Measurements from ENCODE around the gene OVCA2.

OVCA2 gene

DNA sequence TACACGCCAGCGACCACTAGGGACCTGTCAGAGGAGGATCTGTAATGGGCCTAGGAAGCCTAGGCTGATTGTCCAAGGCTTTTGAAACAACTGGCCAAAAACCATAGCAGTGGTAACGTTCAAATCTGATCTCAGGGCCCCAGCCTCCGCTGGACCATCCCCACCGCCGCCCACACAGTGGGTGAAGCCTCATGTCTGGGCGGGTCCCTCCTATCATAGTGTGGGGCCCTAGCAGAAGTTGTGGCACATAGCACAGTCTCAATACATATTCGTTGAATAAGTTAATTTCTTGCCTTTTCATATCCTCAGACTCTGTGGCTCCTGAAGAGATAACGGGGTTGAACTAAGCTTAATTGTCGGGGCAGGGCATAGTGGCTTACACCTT, 11.1 kb upstream of the OVCA2 start:
- no peak for DNase-seq (ENCODE audit: low read depth in 3 of 3, low spot score in 1 of 3)

- no peak for DNase-seq (ENCODE audit: low read depth in 3 of 3, low spot score in 1 of 3)
Measured at GRCh38 chr17:2033153-2033552, 8.7 kb upstream of the OVCA2 start.

DNA sequence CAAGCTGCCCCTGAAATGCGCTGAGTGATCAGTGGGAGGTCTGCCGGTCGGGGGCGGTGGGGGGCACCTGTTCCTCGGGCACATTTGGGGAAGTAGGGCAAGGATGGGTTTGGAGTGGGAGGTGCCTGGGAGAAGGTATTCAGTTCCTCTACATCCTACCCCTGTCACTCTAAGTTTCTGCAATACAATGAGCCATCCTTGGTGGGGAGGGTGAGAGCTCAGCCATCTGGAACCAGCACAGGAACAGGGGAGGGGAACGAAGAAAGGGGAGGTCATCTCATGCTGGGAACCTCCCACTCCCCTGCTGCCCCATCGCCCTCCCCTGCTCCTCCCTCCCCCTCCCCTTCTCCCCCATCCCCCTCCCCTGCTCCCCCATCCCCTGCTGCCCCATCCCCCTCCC, 7.7 kb upstream of the OVCA2 start:
- no peak for DNase-seq (ENCODE audit: low read depth in 3 of 3, low spot score in 1 of 3)

GRCh38 chr17:2034806-2035540, 6.8 kb upstream of the OVCA2 start:
- DNase-seq (ENCODE audit: low read depth in 3 of 3, low spot score in 1 of 3), result no peak

DNA sequence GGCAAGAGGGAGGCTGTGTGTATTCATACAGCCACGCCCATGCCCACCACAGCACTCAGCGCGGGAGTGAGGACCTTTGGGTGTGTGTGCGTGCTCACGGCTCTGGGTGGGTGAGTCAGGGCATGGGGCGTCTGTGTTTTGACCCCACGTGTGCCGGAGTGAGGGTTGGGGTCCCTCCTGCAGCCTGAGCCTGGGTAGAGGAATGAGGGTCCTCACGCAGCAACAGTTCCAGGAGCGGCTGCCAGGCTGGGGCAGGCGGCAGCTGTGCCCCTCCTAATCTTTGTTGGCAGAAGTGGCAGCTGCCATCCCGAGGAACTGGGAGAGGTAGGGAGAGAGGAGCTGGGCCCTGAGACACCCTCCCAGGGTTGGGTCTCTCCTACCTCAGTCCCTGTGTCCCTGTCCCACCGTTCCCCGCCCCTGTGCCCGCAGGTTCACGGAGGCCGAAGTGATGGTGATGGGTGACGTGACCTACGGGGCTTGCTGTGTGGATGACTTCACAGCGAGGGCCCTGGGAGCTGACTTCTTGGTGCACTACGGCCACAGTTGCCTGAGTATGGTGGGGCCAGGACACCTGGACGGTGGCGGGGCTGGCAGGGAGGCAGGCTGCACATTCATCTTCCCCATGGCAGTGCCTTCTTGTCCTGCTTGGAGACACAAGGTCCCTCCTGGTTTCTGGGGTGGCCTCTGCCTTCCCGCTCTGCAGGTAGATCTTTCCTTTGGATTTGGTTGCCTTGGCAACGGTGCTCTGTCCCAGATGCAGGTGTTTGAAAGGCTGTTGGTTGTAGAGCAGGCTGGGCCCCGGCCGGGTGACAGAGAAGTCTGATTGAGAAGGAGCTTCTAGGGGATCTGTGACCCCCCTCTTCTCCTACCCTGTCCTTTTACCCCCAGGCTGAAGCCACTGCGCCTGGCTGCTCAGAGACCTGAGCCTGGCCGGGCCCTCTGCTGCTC, 6.0 kb upstream of the OVCA2 start:
- no peak for DNase-seq (ENCODE audit: low read depth in 3 of 3, low spot score in 1 of 3)

DNA sequence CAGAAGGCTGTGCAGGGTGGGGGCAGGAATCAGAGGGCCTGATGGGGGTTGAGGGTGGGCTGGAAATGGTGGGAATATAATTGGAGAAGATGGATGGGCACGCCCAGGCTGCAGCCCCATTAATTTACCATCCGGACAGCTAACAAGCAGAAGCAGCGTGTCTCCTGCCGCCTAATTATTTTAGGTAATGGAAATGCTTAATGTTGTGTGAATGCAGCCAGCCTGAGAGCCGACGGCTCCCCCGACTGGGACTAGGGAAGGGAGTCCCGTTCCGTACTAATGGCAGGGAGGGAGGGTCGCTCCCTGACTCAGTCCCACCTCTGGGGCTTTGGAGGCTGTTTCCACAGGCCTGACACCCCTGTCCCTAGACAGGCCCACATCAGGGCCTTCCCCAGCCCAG, 4.7 kb upstream of the OVCA2 start:
- no peak for DNase-seq (ENCODE audit: low read depth in 3 of 3, low spot score in 1 of 3)

- no peak for DNase-seq (ENCODE audit: low read depth in 3 of 3, low spot score in 1 of 3)
Measured at GRCh38 chr17:2040219-2040827, 1.5 kb upstream of the OVCA2 start.

GRCh38 chr17:2040942-2041560, 771 bp upstream of the OVCA2 start:
- no peak for DNase-seq (ENCODE audit: low read depth in 3 of 3, low spot score in 1 of 3)

DNA sequence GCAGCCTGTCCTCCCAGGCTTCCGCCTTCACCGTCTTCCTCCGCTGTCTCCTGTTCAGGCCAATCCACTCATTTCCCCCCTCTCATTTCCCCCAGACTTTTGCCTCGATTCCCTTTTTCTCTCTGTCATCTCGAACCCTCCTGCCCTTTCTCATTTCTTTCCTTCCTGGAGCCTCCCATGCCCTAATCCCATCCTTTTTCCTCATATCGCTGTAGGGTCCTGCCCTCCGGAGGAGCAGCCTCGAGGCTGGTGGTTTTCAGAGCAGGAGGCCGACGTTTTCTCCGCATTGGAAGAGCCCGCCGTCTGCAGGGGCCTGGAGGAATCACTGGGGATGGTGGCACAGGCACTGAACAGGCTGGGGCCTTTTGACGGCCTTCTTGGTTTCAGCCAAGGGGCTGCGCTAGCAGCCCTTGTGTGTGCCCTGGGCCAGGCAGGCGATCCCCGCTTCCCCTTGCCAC, 597 bp downstream of the OVCA2 start:
- DNase-seq (ENCODE audit: low read depth in 3 of 3, low spot score in 1 of 3), result no peak

- no peak for DNase-seq (ENCODE audit: low read depth in 3 of 3, low spot score in 1 of 3)
Measured at GRCh38 chr17:2042933-2043332, 1.1 kb downstream of the OVCA2 start.

- no peak for DNase-seq (ENCODE audit: low read depth in 3 of 3, low spot score in 1 of 3)
Measured at GRCh38 chr17:2043785-2044184, 2.0 kb downstream of the OVCA2 start.

DNA sequence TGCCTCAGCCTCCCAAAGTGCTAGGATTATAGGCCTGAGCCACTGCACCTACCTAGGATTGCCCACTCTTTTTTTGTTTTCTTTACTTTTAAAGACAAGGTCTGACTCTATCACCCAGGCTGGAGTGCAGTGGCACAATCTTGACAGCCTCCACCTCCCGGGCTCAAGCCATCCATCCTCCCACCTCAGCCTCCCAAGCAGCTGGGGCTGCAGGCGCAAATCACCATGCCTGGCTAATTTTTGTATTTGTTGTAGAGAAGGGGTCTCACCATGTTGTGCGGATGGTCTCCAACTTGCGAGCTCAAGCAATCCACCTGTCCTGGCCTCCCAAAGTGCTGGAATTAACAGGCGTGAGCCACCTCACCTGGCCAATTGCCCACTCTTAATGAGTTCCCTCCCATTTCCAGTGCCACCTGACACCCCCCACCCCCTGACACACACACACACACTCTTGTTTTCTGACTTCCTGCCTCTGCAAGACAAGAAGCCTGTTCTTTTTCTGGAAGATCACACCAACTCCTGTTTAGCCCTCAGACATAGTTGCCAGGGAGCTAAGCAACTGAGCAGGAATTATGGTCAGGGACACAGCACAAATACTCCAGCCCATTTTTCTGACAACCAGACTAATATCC, 2.6 kb downstream of the OVCA2 start:
- DNase-seq (ENCODE audit: low read depth in 3 of 3, low spot score in 1 of 3), result no peak

GRCh38 chr17:2047590-2047989, 5.8 kb downstream of the OVCA2 start:
- no peak for DNase-seq (ENCODE audit: low read depth in 3 of 3, low spot score in 1 of 3)

DNA sequence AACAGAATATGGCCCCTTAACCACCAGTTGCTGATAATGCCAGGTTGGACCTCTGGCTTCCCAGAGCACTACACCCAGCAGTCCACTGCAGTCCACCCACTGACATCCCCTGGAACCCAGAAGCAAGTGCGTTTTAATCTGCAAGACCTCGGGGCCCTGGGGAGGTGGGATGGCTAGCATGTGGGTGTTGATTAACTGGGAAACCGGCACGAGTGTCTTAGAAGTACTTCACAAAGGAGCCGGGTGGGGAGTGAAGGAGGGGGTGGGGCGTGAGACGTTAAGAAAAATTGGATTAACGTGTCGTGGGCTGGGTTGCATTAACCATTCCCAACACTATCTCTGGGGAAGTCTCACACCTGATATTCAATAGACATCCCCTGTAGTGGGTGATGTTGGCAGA, 7.0 kb downstream of the OVCA2 start:
- DNase-seq (ENCODE audit: low read depth in 3 of 3, low spot score in 1 of 3), result no peak

DNA sequence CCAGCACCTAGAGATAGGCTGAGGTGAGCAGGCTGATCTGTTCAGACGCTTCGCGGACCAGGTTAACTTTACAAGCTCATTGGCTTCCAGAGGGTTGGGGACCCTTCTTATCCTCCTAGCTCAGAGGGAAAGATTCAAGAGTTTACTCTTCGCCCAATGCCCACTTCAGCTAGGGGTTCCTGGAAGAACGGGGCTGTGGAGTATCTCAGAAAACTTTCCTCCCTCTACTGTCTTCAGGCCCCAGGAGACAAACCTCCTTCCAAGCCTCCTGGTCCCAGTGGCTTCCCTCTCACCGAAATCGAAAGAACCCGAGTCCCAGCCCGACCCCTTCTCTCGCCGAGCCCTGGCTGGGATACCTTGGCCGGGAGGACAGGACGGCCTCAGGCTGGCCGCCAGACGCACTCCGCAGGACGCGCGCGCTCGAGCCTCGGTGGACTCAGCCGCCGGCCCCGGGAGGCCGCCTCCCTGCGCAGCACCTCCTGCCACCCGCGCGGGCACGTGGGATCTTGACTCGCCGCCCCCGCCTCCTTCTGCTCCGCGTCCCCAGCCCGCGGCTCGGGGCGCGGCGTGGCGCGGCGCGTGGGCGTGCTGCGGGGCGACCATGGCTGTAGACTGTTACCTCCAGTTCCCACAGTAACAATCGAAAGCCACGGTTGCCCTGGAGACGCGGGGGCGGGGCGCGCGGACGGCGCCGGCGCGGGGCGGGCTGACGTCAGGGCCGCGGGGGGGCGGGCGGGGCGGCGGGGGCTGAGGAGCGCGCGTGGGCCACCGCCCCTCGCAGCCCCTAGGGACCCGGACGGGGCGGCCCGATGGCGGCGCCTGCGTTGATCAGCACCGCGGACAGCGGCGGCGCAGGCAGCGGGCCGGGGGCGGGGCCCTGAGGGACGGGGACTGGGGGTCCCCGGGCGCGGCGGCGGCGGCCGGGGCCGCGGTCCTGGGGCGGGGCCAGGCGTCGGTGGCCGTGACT, 7.8 kb downstream of the OVCA2 start:
- peak; percentile 78 to 89 (median 87) for DNase-seq (ENCODE audit: low read depth in 3 of 3, low spot score in 1 of 3)

DNA sequence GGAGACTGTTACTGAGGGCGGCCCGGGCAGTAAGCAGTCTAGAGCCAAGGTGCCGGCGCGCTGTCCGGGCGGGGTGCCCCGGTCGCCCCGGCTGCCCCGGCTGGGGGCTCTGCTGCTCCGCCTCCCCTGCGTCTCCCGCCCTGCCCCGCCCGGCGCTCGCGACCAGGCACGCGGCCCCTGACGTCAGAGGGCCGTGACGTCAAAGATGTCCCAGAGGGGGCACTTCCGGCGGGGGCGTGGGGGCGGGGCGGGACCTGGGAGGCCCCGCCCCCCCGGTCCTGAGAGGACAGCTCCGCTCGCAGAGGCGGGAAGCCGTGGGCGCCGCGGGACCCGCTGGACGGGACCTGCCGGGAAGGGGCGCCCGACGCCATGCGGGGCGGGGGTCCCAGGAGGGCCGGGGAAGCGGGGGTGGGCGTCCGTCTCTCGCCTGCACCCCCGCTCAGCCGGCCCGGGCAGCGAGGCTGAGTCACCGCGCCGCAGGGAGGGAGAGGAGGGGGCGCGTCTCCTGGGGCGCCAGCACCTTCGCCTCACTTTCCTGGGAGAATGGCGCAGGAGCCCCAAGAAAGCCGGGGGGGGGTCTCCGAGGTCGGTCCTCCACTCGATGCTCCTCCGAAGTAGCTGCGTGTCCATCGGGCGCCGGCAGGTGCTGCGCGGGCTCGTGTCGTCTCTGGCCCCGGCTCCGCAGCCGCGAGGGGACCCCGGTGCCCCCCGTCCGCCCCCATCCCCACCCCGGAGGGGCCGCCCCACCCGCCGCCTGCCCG, 8.7 kb downstream of the OVCA2 start:
- DNase-seq (ENCODE audit: low read depth in 3 of 3, low spot score in 1 of 3), result peak in 2 of 3 donors; percentile 43 to 61

- DNase-seq (ENCODE audit: low read depth in 3 of 3, low spot score in 1 of 3), result no peak
Measured at GRCh38 chr17:2051061-2051932, 9.5 kb downstream of the OVCA2 start.

DNA sequence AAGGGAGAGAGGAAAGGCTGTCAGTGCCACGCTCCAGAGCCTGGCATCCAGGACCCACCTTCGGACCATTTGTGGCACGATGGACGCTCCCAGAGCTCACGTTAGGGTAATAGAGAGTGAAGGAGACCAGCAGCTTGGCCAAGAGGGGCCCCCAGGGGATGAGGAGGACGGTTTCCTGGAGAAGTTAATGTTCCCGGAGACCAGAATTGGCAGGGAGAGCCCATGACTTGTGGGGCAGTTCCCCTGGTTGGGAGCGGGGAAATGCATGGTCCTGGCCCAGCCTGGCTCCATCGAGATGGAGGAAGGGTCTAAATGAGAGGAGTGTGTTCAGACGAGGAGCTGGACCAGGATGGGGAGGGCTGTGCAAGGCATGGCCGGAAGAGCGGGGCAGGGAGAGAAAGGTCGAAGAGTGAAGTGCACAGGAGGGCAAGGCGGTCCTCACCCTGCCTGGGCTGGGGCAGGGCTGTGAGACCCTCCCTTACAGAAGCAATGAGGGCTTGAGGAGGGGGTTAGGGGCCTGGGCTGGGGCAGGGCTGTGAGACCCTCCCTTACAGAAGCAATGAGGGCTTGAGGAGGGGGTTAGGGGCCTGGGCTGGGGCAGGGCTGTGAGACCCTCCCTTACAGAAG, 10.2 kb downstream of the OVCA2 start:
- no peak for DNase-seq (ENCODE audit: low read depth in 3 of 3, low spot score in 1 of 3)
